ENCODE results near the gene AMY2B. TPM values are rescaled to one million over a fixed set of nuclear protein-coding genes. Genes with fewer than 3 reads are reported as not detected.

Gene AMY2B
- total RNA-seq, 1 experiment from 2014 or later, result 1.1 TPM

DNA sequence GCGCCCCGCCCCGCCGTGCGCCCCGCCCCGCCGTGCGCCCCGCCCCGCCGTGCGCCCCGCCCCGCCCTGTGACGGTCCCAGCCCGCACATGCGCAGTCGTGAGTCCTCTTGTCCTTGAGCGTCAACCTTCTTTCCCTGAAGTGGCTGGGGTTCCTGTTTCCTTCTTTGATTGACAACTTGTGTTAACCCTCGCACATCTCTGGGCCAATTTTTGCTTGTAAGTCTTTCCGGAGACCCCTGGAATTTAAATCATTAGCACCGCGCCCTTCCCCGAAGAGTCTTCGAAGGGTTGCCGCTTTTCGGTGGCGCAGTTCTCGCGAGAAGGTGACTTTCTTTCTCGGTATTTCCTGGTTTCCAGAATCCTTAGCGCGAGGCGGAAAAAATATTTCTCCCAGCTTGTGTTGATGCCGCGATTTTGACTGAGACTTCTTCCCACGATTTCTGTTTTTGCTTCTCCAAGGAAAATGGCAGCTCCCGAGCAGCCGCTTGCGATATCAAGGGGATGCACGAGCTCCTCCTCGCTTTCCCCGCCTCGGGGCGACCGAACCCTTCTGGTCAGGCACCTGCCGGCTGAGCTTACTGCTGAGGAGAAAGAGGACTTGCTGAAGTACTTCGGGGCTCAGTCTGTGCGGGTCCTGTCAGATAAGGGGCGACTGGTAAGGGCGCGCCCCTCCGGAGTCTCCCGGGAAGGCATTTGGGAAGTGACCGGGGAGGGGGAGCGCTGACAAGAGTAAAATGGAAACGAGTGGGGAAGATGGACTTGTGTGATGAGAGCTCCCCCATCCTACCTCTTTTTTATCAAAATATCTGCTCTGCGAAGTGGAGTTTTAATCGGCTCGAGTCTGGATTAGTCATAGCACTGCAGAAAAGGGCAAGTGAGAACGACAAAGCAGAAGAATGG lies 45.5 kb upstream of the AMY2B start, which contains the start of gene RNPC3:
TSS of gene RNPC3 (plus strand) at position 93 of the 901 bp plus-strand sequence. CDS start at position 465, 372 bp downstream.
- ChIA-PET POLR2A (no interaction called here), CTCF (no interaction called here)
- no peaks in the 10 kb centered on the region; the same call in none of the 2 replicates for H3K4me1 ChIP-seq (ENCODE audit: control insufficient read depth, insufficient read depth, low read length)
- H3K27ac ChIP-seq (ENCODE audit: low read length), result peak within 1 kb of the TSS; percentile 92
- H3K27me3 ChIP-seq (ENCODE audit: control insufficient read depth, insufficient read depth, low read length), result no peaks in the 10 kb centered on the region
- intact Hi-C loops (cut with micrococcal nuclease; ENCODE audit: unreplicated experiment) (no loop called here), in situ Hi-C loops (cut with HindIII; ENCODE audit: low pct_unique_long_range_greater_than_20kb, low sequenced_read_pairs) (no loop called here)
- H3K9me3 ChIP-seq (ENCODE audit: control insufficient read depth, insufficient read depth, low read depth, low read length), result no peaks in the 10 kb centered on the region
- peak within 1 kb of the TSS; percentile 95 to 98 for H3K4me3 ChIP-seq (ENCODE audit: low read depth in 2 of 2, low read length in 2 of 2)
- TF ChIP-seq POLR2AphosphoS5 (IDR thresholded peaks at IDR 0.05; ENCODE audit: low read depth, low read length) (0 out of 2 replicates have a peak, but pooled peaks have one; percentile 52), TCF7L2 (IDR thresholded peaks at IDR 0.05; ENCODE audit: low read depth, low read length) (no peak)
- peak; percentile 75 for DNase-seq (ENCODE audit: low read depth, low spot score)
- BruUV-seq (replicated peaks), result no TSS peak
- peaks cover 2% of the 10 kb centered on the region for H3K36me3 ChIP-seq (ENCODE audit: control insufficient read depth, insufficient read depth, low read length)
- peak; percentile 92 for ATAC-seq

DNA sequence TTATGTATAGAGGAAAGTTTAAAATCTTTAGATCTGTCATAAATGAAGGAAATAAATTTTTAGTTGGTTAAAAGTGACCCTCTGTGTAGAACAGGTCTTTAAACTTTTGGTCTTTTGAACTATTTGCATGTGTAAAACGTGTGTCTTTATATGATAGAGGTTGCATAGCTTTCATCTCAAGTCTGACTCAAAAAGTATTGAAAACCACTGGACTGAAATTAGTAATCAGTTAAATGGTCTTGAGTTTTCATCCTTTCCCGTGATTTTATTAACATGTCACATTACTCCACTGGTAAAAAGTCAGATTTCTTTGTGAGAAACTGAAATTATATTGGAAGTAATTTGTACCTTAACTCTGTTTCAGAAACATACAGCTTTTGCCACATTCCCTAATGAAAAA lies 44.1 kb upstream of the AMY2B start:
- intact Hi-C loops (cut with micrococcal nuclease; ENCODE audit: unreplicated experiment), result no loop called here
- no peaks in the 10 kb centered on the region for H3K9me3 ChIP-seq (ENCODE audit: control insufficient read depth, insufficient read depth, low read depth, low read length)
- no peak overlapping the region for H3K27ac ChIP-seq (ENCODE audit: low read length)
- ATAC-seq (no peak), DNase-seq (ENCODE audit: low read depth, low spot score) (no peak)
- in situ Hi-C loops (cut with HindIII; ENCODE audit: low pct_unique_long_range_greater_than_20kb, low sequenced_read_pairs), result no loop called here
- CTCF ChIA-PET, result no interaction called here
- H3K4me3 ChIP-seq (ENCODE audit: low read depth in 2 of 2, low read length in 2 of 2), result peak overlapping the region; percentile 95 to 98; a peak in 3 of 4 replicates
- no peaks in the 10 kb centered on the region; the same call in none of the 2 replicates for H3K4me1 ChIP-seq (ENCODE audit: control insufficient read depth, insufficient read depth, low read length)
- TF ChIP-seq, protein P1, sequence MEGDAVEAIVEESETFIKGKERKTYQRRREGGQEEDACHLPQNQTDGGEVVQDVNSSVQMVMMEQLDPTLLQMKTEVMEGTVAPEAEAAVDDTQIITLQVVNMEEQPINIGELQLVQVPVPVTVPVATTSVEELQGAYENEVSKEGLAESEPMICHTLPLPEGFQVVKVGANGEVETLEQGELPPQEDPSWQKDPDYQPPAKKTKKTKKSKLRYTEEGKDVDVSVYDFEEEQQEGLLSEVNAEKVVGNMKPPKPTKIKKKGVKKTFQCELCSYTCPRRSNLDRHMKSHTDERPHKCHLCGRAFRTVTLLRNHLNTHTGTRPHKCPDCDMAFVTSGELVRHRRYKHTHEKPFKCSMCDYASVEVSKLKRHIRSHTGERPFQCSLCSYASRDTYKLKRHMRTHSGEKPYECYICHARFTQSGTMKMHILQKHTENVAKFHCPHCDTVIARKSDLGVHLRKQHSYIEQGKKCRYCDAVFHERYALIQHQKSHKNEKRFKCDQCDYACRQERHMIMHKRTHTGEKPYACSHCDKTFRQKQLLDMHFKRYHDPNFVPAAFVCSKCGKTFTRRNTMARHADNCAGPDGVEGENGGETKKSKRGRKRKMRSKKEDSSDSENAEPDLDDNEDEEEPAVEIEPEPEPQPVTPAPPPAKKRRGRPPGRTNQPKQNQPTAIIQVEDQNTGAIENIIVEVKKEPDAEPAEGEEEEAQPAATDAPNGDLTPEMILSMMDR (IDR thresholded peaks at IDR 0.05), result no peak
- TF ChIP-seq SIN3A (IDR thresholded peaks at IDR 0.05; ENCODE audit: borderline replicate concordance, insufficient read depth, low read depth, low read length), result no peak
- TF ChIP-seq, protein P2, sequence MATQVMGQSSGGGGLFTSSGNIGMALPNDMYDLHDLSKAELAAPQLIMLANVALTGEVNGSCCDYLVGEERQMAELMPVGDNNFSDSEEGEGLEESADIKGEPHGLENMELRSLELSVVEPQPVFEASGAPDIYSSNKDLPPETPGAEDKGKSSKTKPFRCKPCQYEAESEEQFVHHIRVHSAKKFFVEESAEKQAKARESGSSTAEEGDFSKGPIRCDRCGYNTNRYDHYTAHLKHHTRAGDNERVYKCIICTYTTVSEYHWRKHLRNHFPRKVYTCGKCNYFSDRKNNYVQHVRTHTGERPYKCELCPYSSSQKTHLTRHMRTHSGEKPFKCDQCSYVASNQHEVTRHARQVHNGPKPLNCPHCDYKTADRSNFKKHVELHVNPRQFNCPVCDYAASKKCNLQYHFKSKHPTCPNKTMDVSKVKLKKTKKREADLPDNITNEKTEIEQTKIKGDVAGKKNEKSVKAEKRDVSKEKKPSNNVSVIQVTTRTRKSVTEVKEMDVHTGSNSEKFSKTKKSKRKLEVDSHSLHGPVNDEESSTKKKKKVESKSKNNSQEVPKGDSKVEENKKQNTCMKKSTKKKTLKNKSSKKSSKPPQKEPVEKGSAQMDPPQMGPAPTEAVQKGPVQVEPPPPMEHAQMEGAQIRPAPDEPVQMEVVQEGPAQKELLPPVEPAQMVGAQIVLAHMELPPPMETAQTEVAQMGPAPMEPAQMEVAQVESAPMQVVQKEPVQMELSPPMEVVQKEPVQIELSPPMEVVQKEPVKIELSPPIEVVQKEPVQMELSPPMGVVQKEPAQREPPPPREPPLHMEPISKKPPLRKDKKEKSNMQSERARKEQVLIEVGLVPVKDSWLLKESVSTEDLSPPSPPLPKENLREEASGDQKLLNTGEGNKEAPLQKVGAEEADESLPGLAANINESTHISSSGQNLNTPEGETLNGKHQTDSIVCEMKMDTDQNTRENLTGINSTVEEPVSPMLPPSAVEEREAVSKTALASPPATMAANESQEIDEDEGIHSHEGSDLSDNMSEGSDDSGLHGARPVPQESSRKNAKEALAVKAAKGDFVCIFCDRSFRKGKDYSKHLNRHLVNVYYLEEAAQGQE (IDR thresholded peaks at IDR 0.05; ENCODE audit: insufficient read depth in 1 of 2, low read depth in 2 of 2, low read length in 1 of 2), result no peak
- TF ChIP-seq TCF7L2 (IDR thresholded peaks at IDR 0.05; ENCODE audit: low read depth, low read length), result no peak
- TF ChIP-seq POLR2AphosphoS5 (IDR thresholded peaks at IDR 0.05; ENCODE audit: low read depth, low read length), result no peak
- H3K36me3 ChIP-seq (ENCODE audit: control insufficient read depth, insufficient read depth, low read length), result peaks cover 2% of the 10 kb centered on the region
- BruUV-seq (replicated peaks), result no TSS peak
- no peaks in the 10 kb centered on the region for H3K27me3 ChIP-seq (ENCODE audit: control insufficient read depth, insufficient read depth, low read length)
- POLR2A ChIA-PET, result interaction anchor here (0.6 kb wide), 1 partner anchor 9 kb away, joined by 8 read pairs; no protein-coding TSS in a partner anchor
